PFSK-1 (cell line): Measurements from ENCODE around the gene PAQR5.

Experiments used
- REST ChIP-seq, 2 experiments: IDR thresholded peaks; 2 replicates each; pipeline versions ENCODE4 v1.6.1 to v1.8.0; 2011 to 2012; ENCODE audit warnings: low read depth in 2 of 2, low read length in 2 of 2, control low read depth in 1 of 2, inconsistent platforms in 1 of 2, mild to moderate bottlenecking in 1 of 2, moderate library complexity in 1 of 2; ENCODE audit not compliant: insufficient read depth in 1 of 2
- TAF1 ChIP-seq: IDR thresholded peaks from 2 replicates; pipeline ENCODE4 v1.6.1; 2012; ENCODE audit warnings: low read length, control low read depth, borderline replicate concordance; ENCODE audit not compliant: insufficient read depth

- TF ChIP-seq TAF1 (no peak), REST (IDR thresholded peaks at IDR 0.05; ENCODE audit: insufficient read depth in 1 of 2, low read depth in 2 of 2, low read length in 2 of 2) (no peak)
Observed at GRCh38 chr15:69317392-69317841, 18.7 kb downstream of the PAQR5 start.
